Ecto neural progenitor cell (in vitro differentiated cells): ENCODE data around the gene TBC1D12.

Experiments
- DNase-seq: peaks from one replicate; pipeline ENCODE4 v3.0.0-alpha.2; 2018; ENCODE audit warnings: low spot score

Gene TBC1D12

DNA sequence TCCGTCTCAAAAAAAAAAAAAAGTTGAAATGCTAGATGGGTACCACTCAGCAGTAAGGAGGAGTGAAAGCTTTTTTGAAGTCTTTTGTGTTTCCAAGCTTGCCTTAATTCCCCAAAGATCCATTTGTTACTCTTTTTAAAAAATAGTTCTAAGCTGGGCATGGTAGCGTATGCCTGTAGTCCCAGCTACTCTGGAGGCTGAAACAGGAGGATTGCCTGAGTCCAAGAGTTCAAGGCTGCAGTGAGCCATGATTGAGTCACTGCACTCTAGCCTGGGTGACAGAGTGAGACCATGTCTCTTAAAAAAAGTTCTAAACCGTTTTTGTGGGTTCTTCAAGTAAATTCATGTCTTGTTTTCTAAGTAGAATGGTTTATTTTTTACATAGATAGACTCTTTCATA is 5.3 kb downstream of the TBC1D12 start:
- DNase-seq: no peak

GRCh38 chr10:94409021-94409657 is 6.8 kb downstream of the TBC1D12 start:
- DNase-seq: no peak

- DNase-seq: no peak
These were observed 9.0 kb downstream of the TBC1D12 start for GRCh38 chr10:94411304-94411703.

DNA sequence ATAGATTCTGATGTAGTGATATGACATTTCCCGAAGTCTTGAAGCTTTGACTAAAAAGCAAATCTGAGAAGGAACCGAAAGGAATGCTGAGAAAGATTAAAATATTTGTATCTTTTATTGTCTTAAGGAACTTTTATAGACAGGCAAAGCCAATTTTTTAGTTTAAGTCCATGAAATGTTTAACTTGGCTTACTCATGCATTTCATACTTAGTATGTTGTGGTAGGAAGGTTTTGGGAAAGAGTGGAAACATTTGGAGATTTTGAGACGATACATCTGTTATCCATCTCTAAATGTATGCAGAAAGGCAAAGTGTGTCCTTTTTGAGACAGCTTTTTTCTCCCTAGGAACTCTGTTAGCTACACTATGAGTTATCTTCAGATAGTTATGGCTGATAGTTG is 10.1 kb downstream of the TBC1D12 start:
- no peak for DNase-seq

DNA sequence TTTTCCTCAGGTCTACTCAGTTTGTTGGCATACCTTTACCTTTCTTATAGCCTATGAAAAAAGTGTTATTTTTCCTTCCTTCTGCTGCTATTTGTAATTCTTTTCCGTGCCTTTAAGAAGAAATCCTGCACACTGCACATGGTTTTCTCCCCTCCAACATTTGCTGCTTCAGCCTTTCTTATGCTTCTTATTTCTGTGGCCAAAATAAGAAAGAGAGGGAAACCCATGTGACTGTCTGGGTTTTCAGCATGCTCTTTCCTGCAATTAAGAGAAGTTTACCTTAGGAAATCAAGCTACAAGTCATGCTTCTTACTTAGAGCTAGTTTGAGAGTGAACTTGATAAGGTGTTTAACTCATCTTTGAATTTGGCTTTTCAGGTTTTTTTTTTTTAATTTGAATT is 11.0 kb downstream of the TBC1D12 start:
- no peak for DNase-seq

DNA sequence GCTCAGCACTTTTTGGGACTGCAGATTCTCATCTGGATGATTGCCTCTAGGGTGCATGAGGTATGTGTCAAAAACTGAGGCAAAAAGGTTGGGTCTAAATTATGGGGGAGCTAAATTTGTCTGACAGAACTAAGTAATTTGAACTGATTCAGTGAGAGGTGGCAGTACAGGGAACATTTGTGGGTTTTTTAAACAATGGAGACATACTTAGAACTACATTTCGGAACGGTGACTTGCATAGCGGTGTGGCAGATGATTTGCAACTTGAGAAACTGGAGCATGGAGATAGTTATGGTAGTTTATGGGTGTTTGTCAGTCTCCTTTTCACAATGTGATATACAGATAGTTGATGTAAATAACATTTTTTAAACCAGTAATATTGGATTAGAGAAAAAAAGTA is 14.6 kb downstream of the TBC1D12 start:
- DNase-seq: no peak

GRCh38 chr10:94417321-94417720 is 15.0 kb downstream of the TBC1D12 start:
- DNase-seq: no peak

DNA sequence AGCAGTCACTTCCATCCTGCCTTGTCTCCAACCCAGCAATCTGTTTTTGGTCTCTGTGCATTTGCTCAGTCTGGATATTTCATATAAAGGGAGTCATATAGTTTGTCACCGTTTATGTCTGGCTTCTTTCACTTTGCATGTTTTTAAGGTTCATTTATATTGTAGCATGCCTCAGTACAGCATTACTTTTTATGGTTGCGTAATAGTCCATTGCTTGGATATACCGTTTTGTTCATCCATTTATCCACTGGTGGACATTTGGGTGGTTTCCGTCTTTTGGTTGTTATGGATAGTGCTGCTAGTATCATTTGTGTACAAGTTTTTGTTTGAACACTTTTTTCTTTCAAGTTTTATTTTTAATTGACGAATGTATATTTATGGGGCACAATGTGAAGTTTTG is 18.2 kb downstream of the TBC1D12 start:
- DNase-seq: no peak

GRCh38 chr10:94420998-94421528 is 18.7 kb downstream of the TBC1D12 start:
- DNase-seq: no peak

GRCh38 chr10:94423627-94424026 is 21.3 kb downstream of the TBC1D12 start:
- DNase-seq: no peak

- DNase-seq: no peak
These were observed 22.5 kb downstream of the TBC1D12 start for GRCh38 chr10:94424714-94425337.

DNA sequence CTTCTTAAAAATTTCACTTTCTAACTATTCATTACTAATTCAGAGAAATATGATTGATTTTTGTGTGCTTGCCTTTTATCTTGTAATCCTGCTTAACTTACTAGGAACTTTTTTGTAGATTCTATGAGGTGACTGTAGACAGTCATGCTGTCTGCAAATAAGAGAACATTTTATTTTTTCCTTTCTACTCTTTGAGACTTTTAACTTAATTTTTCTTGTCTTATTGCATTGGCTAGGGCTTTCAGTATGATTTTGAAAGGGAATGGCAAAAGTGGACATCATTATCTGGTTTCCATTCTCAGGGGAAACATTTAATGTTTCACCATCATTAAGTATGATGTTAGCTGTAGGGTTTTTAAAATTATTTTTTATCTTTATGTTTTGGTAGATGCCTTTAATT is 23.6 kb downstream of the TBC1D12 start:
- no peak for DNase-seq

- DNase-seq: no peak
These were observed 24.8 kb downstream of the TBC1D12 start for GRCh38 chr10:94427166-94427565.

- DNase-seq: no peak
These were observed 26.7 kb downstream of the TBC1D12 start for GRCh38 chr10:94428766-94429707.

DNA sequence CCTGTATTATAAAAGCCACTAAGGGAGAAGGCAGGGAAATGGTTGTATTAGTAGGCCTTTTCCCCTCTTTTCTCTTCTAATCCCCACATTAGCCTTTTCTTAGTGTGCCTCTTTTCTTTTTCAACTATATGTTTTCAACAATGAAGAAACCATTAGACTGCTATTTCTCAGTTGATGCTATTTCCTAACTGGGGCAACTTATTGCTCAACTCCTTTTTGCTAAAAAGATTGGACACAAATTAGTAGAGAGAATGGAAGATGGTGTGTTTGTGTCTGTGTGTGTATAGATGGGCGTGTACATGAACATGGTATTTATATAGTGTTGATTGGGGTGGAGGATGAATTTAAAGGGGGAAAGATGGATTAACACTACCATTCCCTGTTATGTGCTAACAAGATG is 28.4 kb downstream of the TBC1D12 start:
- DNase-seq: no peak

- DNase-seq: no peak
These were observed 30.1 kb downstream of the TBC1D12 start for GRCh38 chr10:94432443-94432842.

DNA sequence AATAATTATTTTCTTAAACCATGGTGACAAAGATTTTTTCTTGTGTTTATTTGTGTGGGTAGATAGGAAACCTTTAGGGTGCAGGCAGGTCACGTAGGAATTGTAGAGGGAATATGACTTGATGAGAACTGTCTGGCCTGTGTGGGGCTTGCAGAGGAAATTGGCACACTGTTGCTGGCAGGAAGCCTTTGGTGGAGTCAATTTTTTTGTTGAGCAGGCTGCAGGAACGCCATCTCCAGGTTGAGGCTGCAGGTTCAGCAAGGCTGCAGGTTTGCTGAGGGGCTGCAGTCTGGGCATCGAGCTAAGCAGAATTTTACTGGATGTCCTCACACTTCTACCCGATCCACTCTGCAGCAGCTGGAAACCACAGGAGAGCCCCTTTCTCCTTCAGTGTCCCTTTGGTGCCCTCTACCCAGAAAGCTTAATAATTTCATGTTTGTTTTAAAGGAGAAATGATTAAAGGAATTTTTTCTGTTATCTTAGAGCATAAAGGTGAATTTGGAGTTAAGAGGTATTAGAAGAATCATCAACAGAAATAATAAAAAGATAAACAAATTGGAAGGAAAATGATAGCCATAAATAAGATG is 37.0 kb downstream of the TBC1D12 start:
- DNase-seq: no peak

- DNase-seq: no peak
These were observed 37.8 kb downstream of the TBC1D12 start for GRCh38 chr10:94440096-94440495.

DNA sequence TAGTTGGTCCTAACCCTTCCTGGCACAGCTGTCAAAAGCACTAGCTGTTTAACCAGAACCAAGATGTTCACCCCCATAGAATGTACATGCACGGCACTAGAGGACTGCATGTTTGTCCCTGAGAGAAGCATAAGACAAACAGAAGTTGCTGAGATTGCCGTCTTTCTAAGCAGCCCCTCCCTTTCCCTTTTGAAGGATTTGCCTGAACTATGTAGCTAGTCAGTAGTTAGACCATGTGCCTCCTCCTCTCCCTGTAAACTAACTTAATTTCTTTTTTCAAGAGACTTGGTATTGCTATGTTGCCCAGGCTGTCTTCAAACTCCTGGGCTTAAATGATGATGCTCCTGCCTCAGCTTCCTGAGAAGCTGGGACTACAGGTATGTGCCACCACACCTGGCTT is 40.7 kb downstream of the TBC1D12 start:
- no peak for DNase-seq

- no peak for DNase-seq
These were observed 41.2 kb downstream of the TBC1D12 start for GRCh38 chr10:94443549-94443948.

DNA sequence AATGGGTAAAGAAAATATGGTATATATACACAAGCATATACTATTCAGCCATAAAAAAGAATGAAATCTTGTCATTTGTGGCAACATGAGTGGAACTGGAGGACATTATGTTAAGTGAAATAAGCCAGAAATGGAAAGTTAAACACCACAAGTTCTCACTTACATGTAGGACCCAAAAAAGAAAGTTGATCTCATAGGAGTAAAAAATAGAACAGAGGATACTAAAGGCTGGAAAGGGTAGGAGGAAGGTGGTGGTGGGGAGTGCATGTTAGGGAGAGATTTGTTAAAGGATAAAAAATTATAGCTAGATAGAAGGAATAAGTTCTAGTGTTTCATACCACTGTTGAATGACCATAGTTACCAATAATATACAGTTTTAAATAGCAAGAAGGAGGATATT is 48.4 kb downstream of the TBC1D12 start:
- no peak for DNase-seq

DNA sequence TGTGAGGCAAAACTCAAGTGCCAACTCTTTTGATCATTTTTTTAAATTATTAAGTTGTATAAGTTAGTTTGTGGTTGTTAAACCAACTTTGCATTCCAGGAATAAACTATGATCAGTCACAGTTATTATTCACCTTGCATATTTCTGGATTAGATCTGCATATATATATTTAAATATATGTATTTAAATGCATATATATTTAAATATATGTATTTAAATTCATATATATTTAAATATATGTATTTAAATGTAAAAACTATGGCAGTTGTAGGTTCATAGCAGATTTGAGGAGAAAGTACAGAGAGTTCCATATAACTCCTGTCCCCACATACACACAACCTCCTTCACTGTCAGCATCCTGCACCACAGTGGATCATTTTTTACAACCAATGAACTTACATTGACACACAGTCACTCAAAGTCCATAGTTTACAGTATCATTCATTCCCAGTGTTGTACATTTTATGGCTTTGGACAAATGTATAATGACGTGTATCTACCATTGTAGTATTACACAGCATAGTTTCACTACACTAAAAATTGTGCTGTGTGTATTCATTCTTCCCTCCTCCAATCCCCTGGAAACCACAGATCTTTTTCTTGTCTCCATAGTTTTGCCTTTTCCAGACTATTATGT is 49.7 kb downstream of the TBC1D12 start:
- DNase-seq: no peak
